Activated CD4-positive, alpha-beta memory T cell treated with anti-CD3 and anti-CD28 coated beads for 36 hours (primary cell): ENCODE data around the gene AGPAT4. TPM values are rescaled to one million over a fixed set of nuclear protein-coding genes. Genes with fewer than 3 reads are reported as not detected.
A peak's percentile ranks its signal among the peaks of the same experiment; 100 is the strongest.

Experiments
- CTCF ChIA-PET: fragments of 350-600 bp; sonication (Branson Sonifier 250); formaldehyde crosslinking; loops from one replicate; lab custom pipeline; 2021; ENCODE audit warnings: antibody characterized with exemption, inconsistent platforms; lab: Charles Lee
- POLR2A ChIA-PET: fragments of 350-600 bp; sonication (Branson Sonifier 250); formaldehyde crosslinking; loops from one replicate; lab custom pipeline; 2021; ENCODE audit warnings: antibody characterized with exemption; lab: Charles Lee
- DNase-seq: peaks from one replicate; pipeline ENCODE4 v3.0.0-alpha.2; 2020
- H3K27ac Mint-ChIP-seq: one replicate; pipeline ENCODE4 v1.8.0; 2021; ENCODE audit warnings: mixed read lengths
- H3K27me3 Mint-ChIP-seq: one replicate; pipeline ENCODE4 v1.8.0; 2021; ENCODE audit warnings: mixed read lengths
- H3K36me3 Mint-ChIP-seq: one replicate; pipeline ENCODE4 v1.8.0; 2021; ENCODE audit warnings: mixed read lengths
- H3K4me1 Mint-ChIP-seq: one replicate; pipeline ENCODE4 v1.8.0; 2021; ENCODE audit warnings: low read depth, mixed read lengths
- H3K4me3 Mint-ChIP-seq: one replicate; pipeline ENCODE4 v1.8.0; 2021; ENCODE audit warnings: mild to moderate bottlenecking, mixed read lengths
- H3K9me3 Mint-ChIP-seq: one replicate; pipeline ENCODE4 v1.8.0; 2021; ENCODE audit warnings: mixed read lengths
- intact Hi-C: fragments of 100-400 bp; cut with micrococcal nuclease; formaldehyde crosslinking; loops from one replicate; pipeline ENCODE4 v1.15.1; 2023
- total RNA-seq, 2 experiments: library from RNA; stranded (reverse); gene quantifications; one replicate each; pipeline ENCODE4 v1.2.3, GENCODE V29; 2021

The AGPAT4 gene
- total RNA-seq, 2 experiments from 2014 or later = 4.7 to 5.6 TPM

DNA sequence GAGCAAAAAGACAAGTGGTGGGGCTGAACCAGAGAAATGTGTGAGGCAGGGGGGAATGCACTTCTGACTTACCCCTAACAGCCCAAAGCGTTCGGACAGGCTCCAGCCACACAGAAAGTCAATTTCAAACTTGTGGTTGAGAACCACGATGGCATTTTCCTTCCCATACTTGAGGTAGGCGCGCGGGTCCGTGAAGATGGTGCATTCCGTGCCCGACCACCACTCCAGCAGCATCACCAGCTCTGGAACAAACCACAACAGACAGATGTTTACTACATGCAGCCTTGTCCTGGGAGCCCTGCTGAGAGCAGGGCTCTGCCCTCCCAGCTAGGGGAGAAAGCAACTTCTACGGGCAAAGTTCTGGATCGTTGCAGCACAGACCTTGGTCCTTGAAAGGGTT, 107.7 kb downstream of the AGPAT4 start:
- no peak overlapping the region for H3K4me3 Mint-ChIP-seq
- intact Hi-C loops = no loop called here
- no peaks in the 10 kb centered on the region for H3K4me1 Mint-ChIP-seq
- H3K27me3 Mint-ChIP-seq = no peaks in the 10 kb centered on the region
- no peak for DNase-seq
- H3K27ac Mint-ChIP-seq = no peak overlapping the region
- peaks cover 4% of the 10 kb centered on the region for H3K36me3 Mint-ChIP-seq
- H3K9me3 Mint-ChIP-seq = no peaks in the 10 kb centered on the region
- ChIA-PET CTCF (no interaction called here), POLR2A (no interaction called here)

DNA sequence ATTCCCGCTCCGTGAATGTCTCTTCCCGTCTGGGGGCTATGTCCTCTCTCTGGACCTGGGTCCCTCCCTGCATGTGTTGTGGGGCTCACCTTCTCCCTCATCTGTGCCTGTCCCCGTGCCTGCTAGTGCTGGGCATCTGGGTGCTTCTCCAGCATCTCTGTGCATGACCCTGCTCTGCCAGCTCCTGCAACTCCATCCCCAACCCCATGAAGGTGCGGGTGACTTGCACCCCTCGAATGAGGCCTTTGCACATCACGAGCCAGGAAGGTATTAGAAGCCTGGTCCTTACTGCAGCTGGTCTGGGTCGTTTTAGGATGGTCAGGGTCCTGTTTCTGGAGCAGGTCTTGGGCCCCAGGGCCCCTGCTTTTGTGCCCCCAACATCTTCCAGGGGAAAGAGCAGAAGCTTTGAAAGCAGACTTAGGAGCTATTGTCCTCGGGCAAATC, 109.7 kb downstream of the AGPAT4 start:
- Mint-ChIP-seq H3K4me1 (no peaks in the 10 kb centered on the region), H3K27ac (no peak overlapping the region), H3K36me3 (peaks cover 7% of the 10 kb centered on the region), H3K4me3 (no peak overlapping the region), H3K27me3 (no peaks in the 10 kb centered on the region), H3K9me3 (no peaks in the 10 kb centered on the region)
- no peak for DNase-seq
- ChIA-PET POLR2A (no interaction called here), CTCF (no interaction called here)
- intact Hi-C loops = no loop called here

DNA sequence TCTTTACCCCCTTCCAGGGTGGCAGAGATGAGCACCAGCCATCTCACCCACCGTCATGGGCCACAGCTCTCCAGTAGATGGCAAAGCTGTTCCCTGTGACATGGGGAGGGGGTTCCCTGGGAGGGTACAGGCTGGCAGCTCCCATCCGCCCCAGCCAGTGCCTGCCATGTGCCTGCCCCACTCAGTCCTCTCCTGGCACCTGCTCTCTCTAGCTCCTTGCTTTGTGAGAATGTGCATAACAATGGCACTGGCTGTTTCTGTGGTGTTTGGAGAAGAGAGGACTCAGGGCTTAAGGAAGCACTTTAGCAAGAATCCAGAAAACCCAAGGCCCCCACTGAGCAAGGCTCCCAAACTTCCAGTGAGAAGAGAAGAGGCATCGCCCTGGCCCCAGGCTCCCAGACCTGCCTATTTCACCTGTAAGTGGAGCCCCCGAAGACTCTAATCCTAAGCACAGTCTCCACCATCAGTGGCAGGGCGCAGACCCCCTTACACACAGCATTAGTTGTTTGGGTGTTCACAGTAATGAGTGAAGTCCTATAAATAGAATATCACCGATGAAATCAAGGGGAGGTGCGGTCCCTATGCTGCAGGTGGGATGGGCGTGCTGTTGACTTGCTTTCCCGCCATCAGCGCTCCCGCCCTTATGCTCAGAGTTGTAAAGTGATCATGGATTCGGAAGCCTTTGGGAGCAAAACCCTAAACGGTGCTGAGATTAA, 110.2 kb downstream of the AGPAT4 start:
- no peaks in the 10 kb centered on the region for H3K27me3 Mint-ChIP-seq
- H3K36me3 Mint-ChIP-seq = peaks cover 7% of the 10 kb centered on the region
- CTCF ChIA-PET = no interaction called here

DNA sequence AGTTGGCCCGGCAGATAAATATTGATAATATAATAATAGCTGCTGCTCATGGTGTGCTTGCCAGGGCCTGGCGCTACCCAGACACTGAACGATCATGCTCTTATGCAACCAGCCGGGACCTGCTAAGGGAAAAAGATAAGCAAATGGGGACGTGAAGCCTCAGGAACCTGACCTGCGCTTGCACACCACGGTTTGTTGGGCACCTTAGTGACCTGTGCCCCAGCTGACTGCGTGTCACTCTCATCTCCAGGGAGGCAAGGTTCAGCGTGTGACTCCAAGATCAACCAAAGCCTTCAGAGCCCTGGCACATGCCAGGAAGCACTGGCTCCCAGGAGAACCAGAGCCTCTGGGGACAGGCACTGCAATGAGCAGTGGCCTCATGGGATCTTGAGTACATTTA, 111.1 kb downstream of the AGPAT4 start:
- intact Hi-C loops = no loop called here
- DNase-seq = no peak
- H3K27me3 Mint-ChIP-seq = no peaks in the 10 kb centered on the region
- H3K4me1 Mint-ChIP-seq = no peaks in the 10 kb centered on the region
- peaks cover 3% of the 10 kb centered on the region for H3K9me3 Mint-ChIP-seq
- CTCF ChIA-PET = no interaction called here
- no peak overlapping the region for H3K4me3 Mint-ChIP-seq
- peaks cover 13% of the 10 kb centered on the region for H3K36me3 Mint-ChIP-seq
- no peak overlapping the region for H3K27ac Mint-ChIP-seq
- POLR2A ChIA-PET = no interaction called here

More for the DNA sequence above, 110.2 kb downstream of the AGPAT4 start:
- no peaks in the 10 kb centered on the region for H3K4me1 Mint-ChIP-seq
- no peak for DNase-seq
- POLR2A ChIA-PET = no interaction called here
- H3K9me3 Mint-ChIP-seq = no peaks in the 10 kb centered on the region
- intact Hi-C loops = no loop called here
- no peak overlapping the region for H3K27ac Mint-ChIP-seq
- no peak overlapping the region for H3K4me3 Mint-ChIP-seq

DNA sequence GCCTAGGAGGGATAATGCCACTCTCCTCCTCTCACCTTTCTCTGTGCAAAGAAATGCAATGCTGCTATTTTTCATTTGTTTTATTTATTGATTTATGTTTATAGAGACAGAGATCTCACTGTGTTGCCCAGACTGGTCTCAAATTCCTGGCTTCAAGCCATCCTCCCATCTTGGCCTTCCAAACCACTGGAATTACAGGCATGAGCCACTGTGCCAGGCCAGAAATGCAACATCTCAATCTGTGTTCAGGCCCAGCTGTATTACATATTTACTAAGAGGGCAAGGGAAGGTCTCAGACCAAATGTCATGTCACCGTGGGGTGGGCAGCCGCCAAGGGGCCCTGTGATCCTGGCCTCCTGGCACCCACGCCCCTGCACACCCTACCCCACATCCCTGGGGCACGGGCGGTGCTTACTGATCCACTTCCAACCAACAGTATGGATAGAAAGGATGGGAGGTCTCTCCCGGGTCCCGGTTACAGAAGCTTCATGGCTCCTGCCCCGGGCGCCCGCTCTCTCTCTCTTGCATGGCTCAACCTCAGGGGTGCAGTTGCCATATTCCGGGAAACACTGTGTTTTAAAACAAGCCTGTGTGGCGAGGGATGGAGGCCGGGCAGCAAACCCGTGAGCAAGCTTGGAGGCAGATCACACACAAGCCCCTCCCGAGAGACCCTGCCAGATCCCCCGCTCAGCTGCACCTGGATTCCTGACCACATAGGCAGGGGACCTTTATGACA, 111.8 kb downstream of the AGPAT4 start:
- peaks cover 18% of the 10 kb centered on the region for H3K36me3 Mint-ChIP-seq
- CTCF ChIA-PET = no interaction called here
- POLR2A ChIA-PET = no interaction called here
- intact Hi-C loops = no loop called here
- H3K27me3 Mint-ChIP-seq = no peaks in the 10 kb centered on the region
- no peaks in the 10 kb centered on the region for H3K4me1 Mint-ChIP-seq
- peaks cover 6% of the 10 kb centered on the region for H3K9me3 Mint-ChIP-seq
- DNase-seq = no peak
- no peak overlapping the region for H3K27ac Mint-ChIP-seq
- H3K4me3 Mint-ChIP-seq = no peak overlapping the region

DNA sequence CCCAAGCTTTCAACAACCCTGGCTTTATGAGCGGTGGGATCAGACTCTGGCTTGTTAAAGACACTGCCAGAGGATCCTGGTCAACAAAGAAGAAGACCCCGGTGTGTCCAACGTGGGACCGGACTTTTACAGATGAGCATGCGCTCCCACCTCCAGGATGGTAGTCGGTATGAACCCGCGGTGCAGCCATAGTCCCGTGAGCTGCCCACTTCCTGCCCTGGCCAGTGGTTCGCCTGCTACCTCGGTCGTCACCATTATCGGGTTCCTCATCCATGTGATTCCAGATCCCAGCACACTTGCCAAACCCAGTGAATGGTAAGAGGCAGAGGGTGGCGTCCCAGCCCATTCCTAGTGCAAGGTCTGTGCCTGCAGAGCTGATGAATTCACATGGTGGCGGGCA, 112.7 kb downstream of the AGPAT4 start:
- intact Hi-C loops = no loop called here
- CTCF ChIA-PET = no interaction called here
- Mint-ChIP-seq H3K4me3 (no peak overlapping the region), H3K27ac (no peak overlapping the region), H3K9me3 (peaks cover 12% of the 10 kb centered on the region), H3K27me3 (no peaks in the 10 kb centered on the region), H3K4me1 (no peaks in the 10 kb centered on the region), H3K36me3 (peaks cover 20% of the 10 kb centered on the region)
- no peak for DNase-seq
- POLR2A ChIA-PET = no interaction called here

DNA sequence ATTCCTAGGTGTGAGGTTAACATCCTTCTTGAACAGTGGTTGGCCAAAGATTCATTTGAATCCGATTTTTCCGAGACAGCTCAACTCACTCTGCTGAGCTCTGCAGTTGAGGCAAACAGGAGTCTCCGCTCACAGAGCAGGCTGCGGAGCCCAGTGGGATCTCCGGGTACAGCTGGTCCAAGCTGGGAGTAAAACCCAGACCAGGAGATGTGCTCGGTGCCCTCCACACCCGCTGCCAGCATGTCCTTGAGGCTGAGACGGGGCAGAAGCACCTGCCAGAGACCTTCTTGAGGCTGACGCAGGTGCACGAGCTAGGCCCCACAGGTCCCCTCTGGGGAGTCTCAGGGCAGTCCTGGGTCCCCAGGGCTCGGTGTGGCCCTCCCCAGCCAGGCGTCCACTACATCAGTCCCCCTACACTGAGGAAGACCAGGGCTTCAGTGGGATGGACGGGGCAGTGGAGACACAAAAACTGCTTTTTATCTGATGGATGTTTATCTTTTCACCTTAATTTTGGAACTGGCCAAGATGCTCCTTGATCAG, 119.0 kb downstream of the AGPAT4 start:
- POLR2A ChIA-PET = no interaction called here
- intact Hi-C loops = no loop called here
- H3K9me3 Mint-ChIP-seq = peaks cover 12% of the 10 kb centered on the region
- H3K4me1 Mint-ChIP-seq = no peaks in the 10 kb centered on the region
- no peak for DNase-seq
- no peak overlapping the region for H3K27ac Mint-ChIP-seq
- CTCF ChIA-PET = interaction anchor here (1.2 to 3.7 kb wide), 2 partner anchors 217 to 219 kb away, joined by 6 to 26 read pairs; no protein-coding TSS in a partner anchor
- H3K36me3 Mint-ChIP-seq = peaks cover 14% of the 10 kb centered on the region
- no peaks in the 10 kb centered on the region for H3K27me3 Mint-ChIP-seq
- no peak overlapping the region for H3K4me3 Mint-ChIP-seq

DNA sequence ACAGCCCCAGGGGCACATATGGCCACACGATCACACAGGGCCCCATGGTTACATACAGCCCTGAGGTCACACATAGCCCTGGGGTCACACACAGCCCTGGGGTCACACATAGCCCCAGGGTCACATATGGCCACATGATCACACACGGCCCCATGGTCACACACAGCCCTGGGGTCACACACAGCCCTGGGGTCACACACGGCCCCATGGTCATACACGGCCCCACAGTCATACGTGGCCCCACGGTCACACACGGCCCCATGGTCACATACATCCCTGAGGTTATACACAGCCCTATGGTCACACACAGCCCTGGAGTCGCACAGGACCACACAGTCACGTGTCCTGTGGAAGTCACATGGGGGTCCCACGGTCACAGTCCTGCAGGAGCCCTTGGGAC, 120.1 kb downstream of the AGPAT4 start:
- Mint-ChIP-seq H3K27me3 (no peaks in the 10 kb centered on the region), H3K9me3 (peaks cover 12% of the 10 kb centered on the region), H3K4me3 (no peak overlapping the region), H3K36me3 (peaks cover 14% of the 10 kb centered on the region), H3K27ac (no peak overlapping the region), H3K4me1 (no peaks in the 10 kb centered on the region)
- CTCF ChIA-PET = interaction anchor here (3.7 kb wide), 1 partner anchor 218 kb away, joined by 26 read pairs; no protein-coding TSS in a partner anchor
- DNase-seq = no peak
- intact Hi-C loops = loop anchor here (1.0 kb wide), 1 partner anchor 217 kb away; no protein-coding TSS in a partner anchor
- POLR2A ChIA-PET = no interaction called here

DNA sequence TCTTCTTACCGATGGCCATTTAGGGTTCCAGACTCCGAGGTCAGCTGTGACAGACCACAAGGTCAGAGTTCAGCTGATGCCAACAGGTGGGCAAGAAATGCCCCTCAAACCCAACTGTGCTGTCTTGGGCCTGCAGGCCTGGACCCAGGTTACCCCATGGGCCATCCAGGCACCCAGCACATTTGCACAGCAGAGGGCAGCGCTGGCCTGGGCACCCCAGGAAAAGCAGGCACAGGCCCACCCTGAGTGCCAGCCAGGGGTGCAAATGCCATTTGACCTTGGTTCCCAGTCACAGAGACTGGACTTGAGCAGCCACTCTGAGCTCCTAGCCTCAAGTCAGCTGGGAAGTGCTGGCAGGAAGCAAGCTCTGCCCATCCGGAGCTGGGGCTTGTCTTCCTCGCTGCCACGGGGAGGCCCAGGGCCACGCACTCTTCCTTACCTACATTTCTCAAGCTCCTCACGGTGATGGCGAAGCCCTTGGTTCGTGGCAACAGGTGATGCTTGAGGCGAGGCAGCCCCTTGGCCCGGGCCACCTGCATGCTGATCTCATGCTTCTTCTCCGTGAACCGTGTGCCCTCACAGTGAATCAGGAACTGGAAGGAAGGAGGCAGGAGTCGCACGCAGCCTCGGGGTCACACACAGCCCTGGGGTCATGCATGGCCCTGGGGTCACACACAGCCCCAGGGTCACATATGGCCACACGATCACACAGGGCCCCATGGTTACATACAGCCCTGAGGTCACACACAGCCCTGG, 120.8 kb downstream of the AGPAT4 start:
- CTCF ChIA-PET = interaction anchor here (1.8 to 3.7 kb wide), 2 partner anchors 218 to 222 kb away, joined by 7 to 26 read pairs; no protein-coding TSS in a partner anchor
- intact Hi-C loops = loop anchor here (1.0 kb wide), 1 partner anchor 217 kb away; no protein-coding TSS in a partner anchor

DNA sequence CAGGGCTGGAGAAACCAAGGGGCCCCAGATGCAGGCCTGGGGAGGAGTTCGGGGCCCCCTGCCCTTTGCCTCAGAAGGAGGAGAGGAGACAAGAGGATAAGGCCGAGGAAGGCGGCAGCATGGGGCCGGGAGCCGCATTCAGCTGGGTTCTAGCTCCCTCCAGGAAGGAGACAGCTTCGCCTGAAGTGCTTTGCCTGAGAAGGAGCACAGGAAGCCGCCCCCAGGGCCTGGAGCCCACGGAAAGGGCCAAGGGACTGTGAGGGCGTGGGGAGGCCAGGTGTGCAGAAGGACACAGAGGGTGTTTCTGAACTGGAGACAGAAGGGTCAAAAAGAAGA, 121.4 kb downstream of the AGPAT4 start:
- CTCF ChIA-PET = interaction anchor here (1.8 to 3.7 kb wide), 2 partner anchors 219 to 222 kb away, joined by 7 to 26 read pairs; no protein-coding TSS in a partner anchor
- intact Hi-C loops = no loop called here

More for the DNA sequence above, 120.8 kb downstream of the AGPAT4 start:
- peak; percentile 26 for DNase-seq
- H3K4me1 Mint-ChIP-seq = no peaks in the 10 kb centered on the region
- peaks cover 12% of the 10 kb centered on the region for H3K9me3 Mint-ChIP-seq
- no peak overlapping the region for H3K4me3 Mint-ChIP-seq
- peaks cover 10% of the 10 kb centered on the region for H3K36me3 Mint-ChIP-seq
- no peak overlapping the region for H3K27ac Mint-ChIP-seq
- H3K27me3 Mint-ChIP-seq = no peaks in the 10 kb centered on the region
- POLR2A ChIA-PET = no interaction called here

DNA sequence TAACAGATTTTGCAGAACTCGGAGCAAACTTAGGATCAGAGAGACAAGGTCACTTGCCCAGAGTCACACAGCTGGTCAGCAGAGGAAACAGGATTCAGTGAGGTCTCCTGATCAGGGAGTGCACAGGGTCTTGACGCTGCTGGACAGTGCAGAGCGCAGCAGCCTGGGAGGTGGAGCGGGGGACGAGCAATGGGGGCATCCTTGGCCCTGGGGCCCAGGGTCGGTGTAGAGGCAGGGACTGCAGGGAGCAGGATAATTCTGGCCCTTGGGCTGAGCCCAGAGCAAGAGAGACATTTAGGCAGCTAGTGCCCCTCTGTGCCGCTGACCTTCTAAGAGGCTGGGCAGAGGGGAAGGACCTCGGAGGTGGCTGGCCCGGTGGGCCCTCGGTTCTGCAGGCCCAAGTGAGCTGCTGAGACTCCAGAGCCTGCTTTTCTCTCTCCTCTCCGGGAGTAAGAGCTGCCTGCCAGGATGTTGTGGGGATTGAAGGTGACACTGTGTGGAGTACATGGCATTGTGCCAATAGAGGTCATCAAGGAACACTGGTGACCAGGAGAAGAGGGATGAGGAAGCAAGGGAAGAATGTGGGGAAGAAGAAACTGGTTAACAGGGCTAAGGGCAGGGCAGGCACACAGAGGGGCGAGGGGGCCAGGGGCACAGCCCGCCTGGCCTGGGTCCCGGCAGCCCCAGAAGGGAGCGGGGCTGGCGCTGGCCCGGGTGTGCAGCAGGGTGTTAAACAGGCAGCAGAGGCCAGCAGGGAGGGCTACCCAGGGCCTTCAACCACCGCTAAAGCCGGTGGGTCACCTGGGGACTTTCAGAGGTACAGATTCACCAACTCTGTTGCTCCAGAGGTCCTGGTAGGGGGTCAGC, 122.0 kb downstream of the AGPAT4 start:
- ChIA-PET POLR2A (interaction anchor here (1.0 kb wide), 1 partner anchor 37 kb away, joined by 3 read pairs; no protein-coding TSS in a partner anchor), CTCF (interaction anchor here (1.8 to 3.7 kb wide), 3 partner anchors 219 to 221 kb away, joined by 4 to 26 read pairs (median 7); no protein-coding TSS in a partner anchor)
- peaks cover under 1% of the 10 kb centered on the region for H3K36me3 Mint-ChIP-seq
- H3K27ac Mint-ChIP-seq = no peak overlapping the region
- H3K4me1 Mint-ChIP-seq = no peaks in the 10 kb centered on the region
- no peaks in the 10 kb centered on the region for H3K27me3 Mint-ChIP-seq
- H3K4me3 Mint-ChIP-seq = no peak overlapping the region
- intact Hi-C loops = no loop called here
- peaks cover 4% of the 10 kb centered on the region for H3K9me3 Mint-ChIP-seq
- no peak for DNase-seq

More for the DNA sequence above, 121.4 kb downstream of the AGPAT4 start:
- Mint-ChIP-seq H3K9me3 (peaks cover 7% of the 10 kb centered on the region), H3K4me3 (no peak overlapping the region), H3K36me3 (peaks cover 4% of the 10 kb centered on the region), H3K27ac (no peak overlapping the region), H3K4me1 (no peaks in the 10 kb centered on the region), H3K27me3 (no peaks in the 10 kb centered on the region)
- no peak for DNase-seq
- POLR2A ChIA-PET = no interaction called here
